MCF 10A (cell line): ENCODE data around the gene JPH3. TPM values are rescaled to one million over a fixed set of nuclear protein-coding genes. Genes with fewer than 3 reads are reported as not detected.
"Not testable (repeated sequence)": the region's sequence is repeated elsewhere in the genome, so short reads cannot be mapped to it uniquely, and the experiment has no call there.

ENCODE experiments used
- BruUV-seq: library from RNA; stranded (reverse); fragments of 400-500 nt; replicated peaks from 2 replicates; lab custom pipeline; 2021; lab: Mats Ljungman, UMichigan
- CTCF ChIA-PET: fragments of 300-600 bp; sonication (Branson Sonifier 250); formaldehyde crosslinking; extraction: SDS; loops from one replicate; lab custom pipeline; 2021; ENCODE audit warnings: antibody characterized with exemption, inconsistent platforms; lab: Yijun Ruan, JAX
- POLR2A ChIA-PET: fragments of 300-600, 350-650 bp; sonication (Branson Sonifier 250); formaldehyde crosslinking; extraction: SDS; loops from one replicate; lab custom pipeline; 2020; ENCODE audit warnings: antibody characterized with exemption, inconsistent platforms; lab: Yijun Ruan, JAX
- DNase-seq: peaks from one replicate; pipeline ENCODE4 v3.0.0-alpha.2; 2018; ENCODE audit not compliant: unreplicated experiment
- H3K27ac Mint-ChIP-seq: one replicate; pipeline ENCODE4 v1.8.0; 2022; ENCODE audit warnings: mild to moderate bottlenecking, low read depth, mixed read lengths; ENCODE audit not compliant: unreplicated experiment
- H3K27me3 Mint-ChIP-seq: one replicate; pipeline ENCODE4 v1.8.0; 2022; ENCODE audit warnings: mixed read lengths; ENCODE audit not compliant: insufficient read depth, unreplicated experiment
- H3K36me3 Mint-ChIP-seq: one replicate; pipeline ENCODE4 v1.8.0; 2022; ENCODE audit warnings: mild to moderate bottlenecking, moderate library complexity, mixed read lengths; ENCODE audit not compliant: insufficient read depth, unreplicated experiment
- H3K4me1 Mint-ChIP-seq: one replicate; pipeline ENCODE4 v1.8.0; 2022; ENCODE audit warnings: mixed read lengths; ENCODE audit not compliant: insufficient read depth, unreplicated experiment
- H3K4me3 Mint-ChIP-seq: one replicate; pipeline ENCODE4 v1.8.0; 2022; ENCODE audit warnings: mild to moderate bottlenecking, moderate library complexity, mixed read lengths; ENCODE audit not compliant: unreplicated experiment
- H3K9me3 Mint-ChIP-seq: one replicate; pipeline ENCODE4 v1.8.0; 2022; ENCODE audit warnings: mixed read lengths; ENCODE audit not compliant: unreplicated experiment
- intact Hi-C: fragments of 100-400 bp; cut with micrococcal nuclease; formaldehyde crosslinking; loops from 2 replicates; pipeline ENCODE4 v1.14.1; 2022
- total RNA-seq: library from RNA; stranded (reverse); gene quantifications from 2 replicates; pipeline ENCODE4 v1.2.3, GENCODE V29; 2022
- TF ChIP-seq, protein P1 (sequence below): fragments of 200-600 bp; IDR thresholded peaks from one replicate; pipeline ENCODE4 v1.8.0; 2022; ENCODE audit warnings: antibody characterized with exemption, mild to moderate bottlenecking; ENCODE audit not compliant: unreplicated experiment

The JPH3 gene
- total RNA-seq, 1 experiment from 2014 or later, result not detected

DNA sequence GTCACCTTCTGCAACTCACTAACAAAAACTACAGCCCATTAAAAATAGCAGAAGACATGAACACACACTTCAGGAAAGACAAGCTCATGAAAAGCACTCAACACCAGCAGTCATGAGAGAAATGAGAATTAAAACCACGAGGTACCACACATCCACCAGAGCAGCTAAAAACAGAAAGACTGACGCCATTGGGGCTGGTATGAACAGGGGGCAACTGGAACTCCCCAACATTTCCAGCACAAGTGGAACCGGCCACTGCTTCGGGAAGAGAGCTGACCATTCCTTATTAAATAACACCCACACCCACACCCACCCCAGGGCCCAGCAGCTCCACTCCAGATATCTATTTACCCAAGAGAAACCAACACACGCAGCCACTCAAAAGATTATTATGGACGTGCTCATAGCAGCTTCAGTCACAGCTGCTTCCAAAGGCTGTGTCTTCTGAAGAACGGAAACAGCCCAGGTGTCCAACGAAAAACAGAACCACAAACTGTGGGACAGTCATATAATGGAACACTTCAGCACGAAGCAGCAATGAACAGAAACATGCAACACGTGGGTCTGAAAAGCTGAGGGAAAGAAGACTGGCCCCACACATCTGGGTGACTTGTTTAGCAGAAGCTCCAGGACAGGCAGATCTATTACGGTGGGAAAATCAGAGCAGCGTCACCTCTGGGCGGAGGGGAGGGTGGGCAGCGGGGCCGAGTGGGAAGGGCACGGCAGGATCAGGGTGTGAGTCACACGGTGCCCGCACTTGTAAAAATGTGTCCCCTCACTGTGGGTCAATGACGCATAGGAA lies 122.4 kb downstream of the JPH3 start:
- CTCF ChIA-PET, result interaction anchor here (0.6 to 1.4 kb wide), 2 partner anchors 9 to 44 kb away, joined by 3 to 6 read pairs; no protein-coding TSS in a partner anchor
- no peak for DNase-seq
- no peaks in the 10 kb centered on the region for H3K27me3 Mint-ChIP-seq
- H3K9me3 Mint-ChIP-seq, result no peaks in the 10 kb centered on the region
- peaks cover 73% of the 10 kb centered on the region for H3K36me3 Mint-ChIP-seq
- no peaks in the 10 kb centered on the region for H3K4me1 Mint-ChIP-seq
- H3K27ac Mint-ChIP-seq, result no peak overlapping the region
- no peak overlapping the region for H3K4me3 Mint-ChIP-seq
- TF ChIP-seq, protein P1, sequence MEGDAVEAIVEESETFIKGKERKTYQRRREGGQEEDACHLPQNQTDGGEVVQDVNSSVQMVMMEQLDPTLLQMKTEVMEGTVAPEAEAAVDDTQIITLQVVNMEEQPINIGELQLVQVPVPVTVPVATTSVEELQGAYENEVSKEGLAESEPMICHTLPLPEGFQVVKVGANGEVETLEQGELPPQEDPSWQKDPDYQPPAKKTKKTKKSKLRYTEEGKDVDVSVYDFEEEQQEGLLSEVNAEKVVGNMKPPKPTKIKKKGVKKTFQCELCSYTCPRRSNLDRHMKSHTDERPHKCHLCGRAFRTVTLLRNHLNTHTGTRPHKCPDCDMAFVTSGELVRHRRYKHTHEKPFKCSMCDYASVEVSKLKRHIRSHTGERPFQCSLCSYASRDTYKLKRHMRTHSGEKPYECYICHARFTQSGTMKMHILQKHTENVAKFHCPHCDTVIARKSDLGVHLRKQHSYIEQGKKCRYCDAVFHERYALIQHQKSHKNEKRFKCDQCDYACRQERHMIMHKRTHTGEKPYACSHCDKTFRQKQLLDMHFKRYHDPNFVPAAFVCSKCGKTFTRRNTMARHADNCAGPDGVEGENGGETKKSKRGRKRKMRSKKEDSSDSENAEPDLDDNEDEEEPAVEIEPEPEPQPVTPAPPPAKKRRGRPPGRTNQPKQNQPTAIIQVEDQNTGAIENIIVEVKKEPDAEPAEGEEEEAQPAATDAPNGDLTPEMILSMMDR, result no peak
- intact Hi-C loops, result no loop called here
- POLR2A ChIA-PET, result interaction anchor here (0.6 to 1.2 kb wide), 2 partner anchors 9 to 1131 kb away, joined by 3 read pairs; no protein-coding TSS in a partner anchor
- BruUV-seq, result no TSS peak

DNA sequence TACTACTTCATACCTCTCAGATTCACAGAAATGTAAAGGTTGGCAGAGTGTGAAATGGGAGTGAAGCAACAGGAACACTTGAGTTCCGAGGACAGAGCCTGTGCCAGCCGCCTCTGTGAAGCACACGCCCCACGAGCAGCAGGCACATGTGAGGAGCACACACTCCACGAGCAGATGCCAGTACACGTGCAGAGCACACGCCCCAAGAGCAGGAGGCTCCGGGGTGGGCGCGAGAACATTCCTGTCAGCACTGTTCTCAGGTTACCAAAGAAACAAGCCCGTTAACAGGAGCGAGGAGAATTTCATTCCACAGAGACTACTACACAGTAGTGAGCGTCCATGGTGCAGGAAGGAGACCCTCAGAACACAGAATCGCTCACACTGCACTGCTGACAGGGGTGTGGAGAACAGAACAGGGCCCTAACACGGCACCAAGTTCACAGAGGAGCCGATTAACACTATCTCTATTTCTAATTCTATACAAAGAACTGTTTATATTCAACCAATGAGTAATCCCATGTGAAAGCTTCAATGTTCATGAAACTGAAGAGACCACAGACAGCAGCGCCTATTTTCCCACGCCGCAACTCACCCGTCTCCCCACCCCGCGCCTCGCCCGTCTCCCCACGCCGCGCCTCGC lies 123.4 kb downstream of the JPH3 start:
- Mint-ChIP-seq H3K27me3 (no peaks in the 10 kb centered on the region), H3K4me1 (no peaks in the 10 kb centered on the region), H3K4me3 (no peak overlapping the region), H3K27ac (no peak overlapping the region), H3K9me3 (no peaks in the 10 kb centered on the region), H3K36me3 (peaks cover 81% of the 10 kb centered on the region)
- TF ChIP-seq, protein P1, result no peak
- POLR2A ChIA-PET, result no interaction called here
- CTCF ChIA-PET, result no interaction called here
- no peak for DNase-seq
- intact Hi-C loops, result no loop called here
- no TSS peak for BruUV-seq

DNA sequence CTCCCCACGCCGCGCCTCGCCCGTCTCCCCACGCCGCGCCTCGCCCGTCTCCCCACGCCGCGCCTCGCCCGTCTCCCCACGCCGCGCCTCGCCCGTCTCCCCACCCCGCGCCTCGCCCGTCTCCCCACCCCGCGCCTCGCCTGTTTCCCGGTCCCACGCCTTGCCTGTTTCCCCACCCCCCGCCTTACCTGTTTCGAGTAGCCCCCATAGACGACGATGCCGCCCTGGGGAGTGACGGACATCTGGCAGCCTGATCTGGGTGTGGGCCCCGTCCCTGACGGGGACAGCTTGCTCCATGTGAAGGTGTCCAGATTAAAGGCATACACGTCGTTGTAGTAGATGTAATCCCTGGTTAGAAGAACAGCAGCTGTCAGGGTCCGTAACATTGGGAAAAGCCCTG lies 124.3 kb downstream of the JPH3 start:
- CTCF ChIA-PET, intact Hi-C loops, H3K4me3 Mint-ChIP-seq, DNase-seq, H3K9me3 Mint-ChIP-seq, H3K27me3 Mint-ChIP-seq, H3K27ac Mint-ChIP-seq, BruUV-seq, POLR2A ChIA-PET, H3K4me1 Mint-ChIP-seq: not testable (repeated sequence)
- peaks cover 79% of the 10 kb centered on the region for H3K36me3 Mint-ChIP-seq

DNA sequence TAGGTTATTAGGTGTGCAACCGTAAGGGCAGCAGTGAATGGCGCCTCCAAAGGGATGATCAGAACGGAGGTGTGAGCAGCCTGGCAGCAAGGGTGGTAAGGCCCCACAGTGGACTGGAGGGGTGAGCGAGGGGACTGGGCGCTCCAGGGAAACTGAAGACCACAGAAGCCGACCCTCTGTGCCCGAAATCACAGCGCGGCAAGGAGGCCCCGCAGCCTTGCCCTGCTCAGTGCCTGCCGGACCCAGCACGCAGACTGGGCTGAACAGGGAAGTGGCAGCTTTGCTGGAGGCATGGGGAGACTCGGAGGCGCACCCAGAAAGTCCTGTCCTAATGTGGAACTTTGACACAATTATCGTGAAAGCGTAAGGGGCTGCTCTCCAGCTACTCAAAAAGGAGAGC lies 125.0 kb downstream of the JPH3 start:
- POLR2A ChIA-PET, result no interaction called here
- DNase-seq, result no peak
- TF ChIP-seq, protein P1, result no peak
- BruUV-seq, result no TSS peak
- CTCF ChIA-PET, result interaction anchor here (0.5 to 0.6 kb wide), 2 partner anchors 80 to 180 kb away, joined by 3 read pairs; no protein-coding TSS in a partner anchor
- intact Hi-C loops, result no loop called here
- H3K27ac Mint-ChIP-seq, result no peak overlapping the region
- H3K4me1 Mint-ChIP-seq, result no peaks in the 10 kb centered on the region
- H3K4me3 Mint-ChIP-seq, result no peak overlapping the region
- H3K36me3 Mint-ChIP-seq, result peaks cover 75% of the 10 kb centered on the region
- H3K27me3 Mint-ChIP-seq, result no peaks in the 10 kb centered on the region
- no peaks in the 10 kb centered on the region for H3K9me3 Mint-ChIP-seq
